ENCODE measurements around the gene PCAT7. TPM values are rescaled to one million over a fixed set of nuclear protein-coding genes. Genes with fewer than 3 reads are reported as not detected.

PCAT7 gene
- polyA plus RNA-seq, 1 of the 3 experiments (the other 2 are of a cell fraction), result not detected

GRCh38 chr9:94619026-94619425 is 64.1 kb downstream of the PCAT7 start:
- no peaks in the 10 kb centered on the region for H4K20me1 ChIP-seq (ENCODE audit: insufficient read depth)
- peaks cover 0 to 12% of the 10 kb centered on the region in 2 experiments; a peak in 1 of 4 replicates for H3K4me1 ChIP-seq (ENCODE audit: control insufficient read depth in 1 of 2, insufficient read depth in 2 of 2, low read depth in 1 of 2, low read length in 1 of 2)
- no peaks in the 10 kb centered on the region for H3K9me2 ChIP-seq
- H2AFZ ChIP-seq (ENCODE audit: low read depth), result no peak overlapping the region
- no peaks in the 10 kb centered on the region for H3K79me2 ChIP-seq (ENCODE audit: insufficient read depth)
- no peaks in the 10 kb centered on the region for H3K36me3 ChIP-seq (replicated peaks in 1 of 2; ENCODE audit: control insufficient read depth in 1 of 2, insufficient read depth in 2 of 2, low read length in 1 of 2)
- TF ChIP-seq ELF1 (IDR thresholded peaks at IDR 0.05) (no peak), FOSL2 (IDR thresholded peaks at IDR 0.05; ENCODE audit: borderline replicate concordance, low read depth) (no peak), MAX (IDR thresholded peaks at IDR 0.05; ENCODE audit: low read depth) (no peak), TCF12 (IDR thresholded peaks at IDR 0.05) (no peak), RFX5 (IDR thresholded peaks at IDR 0.05; ENCODE audit: low read length) (no peak), TEAD4 (IDR thresholded peaks at IDR 0.05; ENCODE audit: borderline replicate concordance, insufficient read depth) (no peak), SMC3 (IDR thresholded peaks at IDR 0.05; ENCODE audit: low read depth, low read length) (no peak), EZH2phosphoT487 (IDR thresholded peaks at IDR 0.05; ENCODE audit: borderline replicate concordance, low read depth) (no peak), GATA2 (CRISPR knock-in tag; IDR thresholded peaks at IDR 0.05) (no peak), POLR2AphosphoS5 (IDR thresholded peaks at IDR 0.05; ENCODE audit: low read depth, low read length) (no peak), REST (IDR thresholded peaks at IDR 0.05; ENCODE audit: low read depth, low read length) (no peak), CHD2 (IDR thresholded peaks at IDR 0.05; ENCODE audit: low read length, partially characterized antibody) (no peak), RCOR1 (IDR thresholded peaks at IDR 0.05; ENCODE audit: low read length) (no peak), RXRA (IDR thresholded peaks at IDR 0.05; ENCODE audit: borderline replicate concordance, low read depth) (no peak), FOXM1 (IDR thresholded peaks at IDR 0.05; ENCODE audit: low read depth) (no peak), PBX3 (IDR thresholded peaks at IDR 0.05) (no peak)
- H3K27me3 ChIP-seq (ENCODE audit: insufficient read depth), result no peaks in the 10 kb centered on the region
- H3K4me2 ChIP-seq, result no peak overlapping the region
- ChIA-PET CTCF (interaction anchor here (0.8 kb wide), 1 partner anchor 12 kb away, joined by 3 read pairs; no protein-coding TSS in a partner anchor), POLR2A (no interaction called here)
- no peak overlapping the region for H3K9ac ChIP-seq
- H3K4me3 ChIP-seq (ENCODE audit: low read depth in 2 of 2, low read length in 1 of 2), result no peak overlapping the region
- H3F3A ChIP-seq (replicated peaks; ENCODE audit: insufficient read depth), result no peaks in the 10 kb centered on the region
- 86% methylated on average over 4 of the region's 4 CpGs for WGBS (ENCODE audit: low lambda C conversion rate)
- DNase-seq, result no peak
- H3K9me3 ChIP-seq, result no peaks in the 10 kb centered on the region
- H3K27ac ChIP-seq (ENCODE audit: low read depth in 2 of 2, low read length in 1 of 2), result no peak overlapping the region; a peak in 1 of 4 replicates

Small RNA genes within 50 kb of the gene (small RNA-seq; reads per million reads assigned to genes)
- 0 reads per million in 7 experiments for gene RNU6-669P

Other genes with a start within 250 kb of the PCAT7 start
- not detected in 2 replicates for gene NUTM2F, start 226.4 kb upstream of the PCAT7 start, polyA plus RNA-seq (2012; rRNA removed)
- not detected in 2 replicates for gene FBP2, start 38.7 kb downstream of the PCAT7 start, polyA plus RNA-seq (2012; rRNA removed)
- 0.19 TPM in 1 of 2 replicates, not detected in the other for gene FBP1, start 84.4 kb downstream of the PCAT7 start, polyA plus RNA-seq (2012; rRNA removed)
- gene AOPEP, start 171.6 kb downstream of the PCAT7 start, polyA plus RNA-seq (2012; rRNA removed), result 53.0 and 54.6 TPM in 2 replicates